Pancreas (tissue), 10 donors: ENCODE data around the gene ZBTB40. TPM values are rescaled to one million over a fixed set of nuclear protein-coding genes. Genes with fewer than 3 reads are reported as not detected.

Experiments
- ATAC-seq, 4 donors: fragments of 200-7000 bp; cut with Tn5 transposase; one replicate each; pipeline versions ENCODE4 v1.8.0 to v1.9.1; 2020; ENCODE audit warnings: mild to moderate bottlenecking in 4 of 4, moderate library complexity in 4 of 4
- DNase-seq, 6 donors: peaks; one replicate each; pipeline ENCODE4 v3.0.0-alpha.2; 2020
- FAIRE-seq: peaks from 2 replicates; lab custom pipeline; 2012; peaks lifted over from hg19 to GRCh38; lab: Jason Lieb, UNC
- H3K27ac ChIP-seq, 4 donors: fragments of 200-600 bp; sonication (generic); 1 replicate in 3 of 4; 2 replicates in 1 of 4; pipeline versions ENCODE4 v1.5.0 to v1.8.0; 2020
- H3K27me3 ChIP-seq, 4 donors: fragments of 200-600 bp; one replicate each; pipeline ENCODE4 v1.8.0; 2021
- H3K36me3 ChIP-seq, 3 donors: fragments of 200-600 bp; sonication (generic) in 1 of 3; one replicate each; pipeline versions ENCODE4 v1.5.0 to v1.8.0; 2020 to 2021
- H3K4me1 ChIP-seq, 3 donors: fragments of 200-600 bp; one replicate each; pipeline ENCODE4 v1.8.0; 2021
- H3K4me3 ChIP-seq, 4 donors: fragments of 200-600 bp; sonication (generic) in 2 of 4; one replicate each; pipeline versions ENCODE4 v1.5.0 to v1.8.0; 2020 to 2021
- H3K9me3 ChIP-seq, 4 donors: fragments of 200-600 bp; one replicate each; pipeline ENCODE4 v1.8.0; 2021
- CTCF ChIP-seq, 4 donors: fragments of 200-600 bp; sonication (generic) in 3 of 4; IDR thresholded peaks; one replicate each; pipeline versions ENCODE4 v1.5.0 to v1.8.0; 2021; ENCODE audit warnings: antibody characterized with exemption in 4 of 4
- WGBS, 2 donors: extraction: QIAGEN DNeasy Blood & Tissue Kit; methylation state at CpG; one replicate each; pipeline ENCODE4 v1.1.7; 2013; 5-methylcytosine and 5-hydroxymethylcytosine counted together
- intact Hi-C, 3 donors: fragments of 100-400 bp; cut with DNase I; formaldehyde crosslinking; loops; one replicate each; pipeline versions ENCODE4 v1.11.1 to v1.14.2; 2022
- polyA plus RNA-seq, 2 donors: library from polyadenylated mRNA; stranded (reverse); fragments of 200-250 nt; gene quantifications; one replicate each; pipeline ENCODE4 v1.2.3, GENCODE V29; 2013
- total RNA-seq, 6 donors: library from RNA; stranded (reverse); fragmentation: NEBNext Ultra II Directional in 4 of 6; extraction: Animal tissue kit (Norgen Biotek cat#: 25700) in 4 of 6; gene quantifications; one replicate each; pipeline versions ENCODE4 v1.2.1 to v1.2.4, GENCODE V29; 2021 to 2023
- donor health status: healthy with polysubstance abuse.
- donor health status: DM: no; HTN: no; CAD: no; lungs with moderate emphysema.
- donor health status: DM: no; HTN: no; CAD: no.
- donor health status: control.
- donor health status: control.
- donor health status: Bipolar disorder and iron deficiency.
- donor health status: DM: yes; HTN: yes; CAD: no.
- donor health status: DM: no; HTN: no; CAD: no.
- donor health status: DM: no; HTN: no; CAD: no.
- donor health status: DM: yes; HTN: yes; CAD: no.

The ZBTB40 gene
- total and polyA plus RNA-seq, 8 donors, result 6.2 to 16.0 (median 9.4) TPM

GRCh38 chr1:22408230-22408629, 43.4 kb upstream of the ZBTB40 start:
- no peak for DNase-seq
- Histone ChIP-seq H3K9me3 (no peaks in the 10 kb centered on the region), H3K4me1 (peaks cover 4 to 9% (median 5%) of the 10 kb centered on the region in 3 donors), H3K4me3 (no peak overlapping the region), H3K27me3 (no peaks in the 10 kb centered on the region), H3K36me3 (no peaks in the 10 kb centered on the region), H3K27ac (no peak overlapping the region)
- 70 to 71% methylated on average over 3 of the region's 3 CpGs for WGBS, 2 donors
- ATAC-seq, result no peak
- intact Hi-C loops, result loop anchor here in 1 of 3 donors (10.0 kb wide), 1 partner anchor 273 kb away; no protein-coding TSS in a partner anchor
- FAIRE-seq, result no peak
- TF ChIP-seq CTCF (IDR thresholded peaks at IDR 0.05), result no peak

- no peak overlapping the region for H3K27ac ChIP-seq
- DNase-seq (no peak), ATAC-seq (no peak), FAIRE-seq (no peak)
- no peak for TF ChIP-seq CTCF (IDR thresholded peaks at IDR 0.05)
- no peaks in the 10 kb centered on the region for H3K36me3 ChIP-seq
- no peaks in the 10 kb centered on the region for H3K27me3 ChIP-seq
- WGBS, 2 donors, result 88 to 96% methylated on average over 3 of the region's 3 CpGs
- no peaks in the 10 kb centered on the region for H3K9me3 ChIP-seq
- no peak overlapping the region for H3K4me3 ChIP-seq
- H3K4me1 ChIP-seq, result peaks cover 13 to 22% (median 22%) of the 10 kb centered on the region in 3 donors
- intact Hi-C loops, result loop anchor here in 1 of 3 donors (10.0 kb wide), 1 partner anchor 276 kb away; no protein-coding TSS in a partner anchor
Measured at GRCh38 chr1:22410401-22410800, 41.2 kb upstream of the ZBTB40 start.

GRCh38 chr1:22410928-22411495, 40.6 kb upstream of the ZBTB40 start:
- Histone ChIP-seq H3K4me3 (no peak overlapping the region), H3K9me3 (no peaks in the 10 kb centered on the region), H3K27ac (no peak overlapping the region), H3K36me3 (no peaks in the 10 kb centered on the region), H3K27me3 (no peaks in the 10 kb centered on the region), H3K4me1 (peaks cover 13 to 25% (median 22%) of the 10 kb centered on the region in 3 donors)
- intact Hi-C loops, result loop anchor here in 1 of 3 donors (10.0 kb wide), 1 partner anchor 276 kb away; no protein-coding TSS in a partner anchor
- FAIRE-seq (no peak), DNase-seq (no peak), ATAC-seq (no peak)
- no peak for TF ChIP-seq CTCF (IDR thresholded peaks at IDR 0.05)
- 94% methylated on average over 10 of the region's 10 CpGs for WGBS, 2 donors

- Histone ChIP-seq H3K4me1 (peaks cover 13 to 25% (median 22%) of the 10 kb centered on the region in 3 donors), H3K27me3 (no peaks in the 10 kb centered on the region), H3K36me3 (no peaks in the 10 kb centered on the region), H3K9me3 (no peaks in the 10 kb centered on the region), H3K4me3 (no peak overlapping the region), H3K27ac (no peak overlapping the region)
- no peak for DNase-seq
- no peak for FAIRE-seq
- 89 to 90% methylated on average over 1 of the region's 1 CpG for WGBS, 2 donors
- ATAC-seq, result no peak
- no peak for TF ChIP-seq CTCF (IDR thresholded peaks at IDR 0.05)
- intact Hi-C loops, result loop anchor here in 1 of 3 donors (10.0 kb wide), 1 partner anchor 277 kb away; no protein-coding TSS in a partner anchor
Measured at GRCh38 chr1:22411589-22411988, 40.1 kb upstream of the ZBTB40 start.
